Activated gamma-delta T cell treated with Interleukin-2 at 50 U/mL for 16 hours (primary cell): ENCODE measurements around the gene TBC1D3.
A peak's percentile ranks its signal among the peaks of the same experiment; 100 is the strongest.
"Not testable (repeated sequence)": the region's sequence is repeated elsewhere in the genome, so short reads cannot be mapped to it uniquely, and the experiment has no call there.

Source experiments
- DNase-seq: peaks from one replicate; pipeline ENCODE4 v3.0.0-alpha.2; 2020

TBC1D3 gene

DNA sequence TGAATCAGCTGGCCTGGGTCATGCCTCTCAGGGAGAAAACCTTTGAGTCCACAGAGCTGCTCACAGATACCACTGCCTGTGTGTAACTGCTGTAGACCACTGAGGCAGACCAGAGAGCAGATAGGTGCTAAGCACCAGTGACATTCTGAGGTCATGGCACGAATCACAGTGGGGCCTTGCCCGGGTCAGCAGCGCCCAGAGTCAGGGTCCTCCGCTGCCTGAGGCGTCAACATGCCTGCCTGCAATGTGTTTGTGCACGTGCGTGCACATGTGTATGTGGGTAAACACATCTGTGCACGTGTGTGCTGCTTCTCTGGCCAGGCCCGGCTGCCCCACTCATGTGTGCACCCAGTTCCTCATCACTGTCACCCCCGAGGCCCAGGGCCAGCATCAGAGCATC lies at the start of gene TBC1D3:
TBC1D3 (minus strand) TSS at position 101 of the 400 bp plus-strand sequence. CDS start 1,526 bp downstream, outside the sequence.
- not testable (repeated sequence) for DNase-seq

DNA sequence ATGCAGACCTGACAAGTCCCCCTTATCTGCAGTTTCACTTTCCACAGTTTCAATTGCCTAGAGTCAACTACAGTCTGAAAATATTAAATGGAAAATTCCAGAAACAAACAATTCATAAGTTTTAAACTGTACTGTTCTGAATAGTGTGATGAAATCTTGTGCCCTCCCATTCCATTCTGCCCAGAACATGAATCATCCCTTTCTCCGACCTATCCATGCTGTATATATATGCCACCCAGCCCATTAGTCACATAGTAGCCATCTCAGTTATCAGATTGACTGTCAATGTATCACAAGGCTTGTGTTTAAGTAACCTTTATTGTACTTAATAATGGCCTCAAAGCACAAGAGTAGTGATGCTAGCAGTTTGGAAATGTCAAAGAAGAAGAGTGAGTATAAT lies 40.4 kb upstream of the TBC1D3 start:
- not testable (repeated sequence) for DNase-seq

DNA sequence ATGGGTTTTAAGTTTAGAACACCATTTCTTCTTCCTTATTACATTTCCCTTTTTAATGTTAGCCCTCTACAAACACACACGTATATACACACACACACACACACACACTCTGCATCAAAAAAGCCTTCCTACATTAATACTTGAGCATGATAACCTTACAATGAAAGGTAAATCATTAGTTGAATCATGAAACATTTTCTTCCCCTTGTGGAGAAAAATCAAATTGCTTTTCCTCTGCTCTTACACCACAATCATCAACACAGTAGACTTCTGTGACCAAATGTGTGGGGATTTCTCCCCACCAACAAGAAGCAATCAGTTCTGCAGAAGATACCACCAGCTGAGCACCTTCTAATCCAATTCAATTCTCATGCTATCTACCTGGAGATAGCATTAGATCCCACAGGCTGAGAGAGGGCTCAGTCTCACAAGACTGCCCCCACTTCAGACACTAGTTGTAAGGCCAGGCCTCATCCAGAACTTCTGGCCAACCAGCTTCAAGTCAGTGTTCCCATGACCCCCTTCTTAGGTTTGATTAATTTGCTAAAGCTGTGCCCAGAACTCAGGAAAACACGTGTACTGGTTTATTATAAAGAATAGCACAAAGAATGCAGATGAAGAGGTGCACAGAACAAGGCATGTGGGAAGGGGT lies 33.6 kb upstream of the TBC1D3 start:
- DNase-seq: not testable (repeated sequence)

DNA sequence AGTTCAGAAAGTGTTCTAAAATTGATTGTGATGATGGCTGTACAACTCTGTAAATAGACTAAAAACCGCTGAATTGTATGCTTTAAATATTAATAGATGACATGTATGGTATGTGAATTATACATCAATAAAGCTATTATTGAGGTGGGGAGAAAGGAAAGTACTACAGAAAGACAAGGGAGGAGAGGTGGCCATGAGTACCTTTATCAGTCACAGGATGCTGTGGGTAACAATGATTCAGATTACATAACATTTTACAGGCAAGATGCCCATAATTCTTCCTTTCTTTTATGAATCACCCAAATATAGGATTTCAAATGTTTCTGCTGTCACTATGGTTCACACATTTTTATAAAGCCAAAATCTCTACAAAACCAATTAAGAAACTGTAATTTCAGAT lies 28.5 kb upstream of the TBC1D3 start:
- not testable (repeated sequence) for DNase-seq

DNA sequence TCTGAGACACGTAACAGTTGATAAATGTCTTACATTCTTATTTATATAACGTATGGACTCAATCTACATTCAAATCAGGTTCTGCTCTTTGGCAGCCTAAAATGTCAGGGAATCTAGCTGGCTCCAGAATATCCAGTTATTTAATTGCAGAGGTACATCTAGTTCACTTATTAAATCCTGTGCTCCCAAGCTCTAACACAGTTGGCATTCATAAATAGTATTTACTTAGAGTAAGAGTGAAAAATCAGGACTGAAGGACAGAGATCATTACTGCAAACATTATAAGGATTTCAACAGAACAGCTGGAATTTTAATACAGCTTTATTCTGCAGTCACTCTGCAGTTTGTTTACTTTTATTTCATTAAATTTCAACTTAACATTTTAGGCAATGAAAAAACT lies 7.9 kb upstream of the TBC1D3 start:
- DNase-seq: not testable (repeated sequence)

GRCh38 chr17:38134860-38135259 lies 57.5 kb downstream of the TBC1D3 start:
- peak; percentile 3 for DNase-seq
